Activated gamma-delta T cell treated with anti-CD3 and anti-CD28 coated beads, Interleukin-2, amount 50 U/mL, for 16 hours (primary cell): ENCODE results near the gene ADAMTSL1.

Experiments used
- DNase-seq: peaks from one replicate; pipeline ENCODE4 v3.0.0-alpha.2; 2020; ENCODE audit warnings: low read depth

The ADAMTSL1 gene

GRCh38 chr9:18606281-18606680 lies 132.3 kb downstream of the ADAMTSL1 start:
- DNase-seq, result no peak

- no peak for DNase-seq
Observed at GRCh38 chr9:18606846-18607245, 132.9 kb downstream of the ADAMTSL1 start.

GRCh38 chr9:18608371-18608770 lies 134.4 kb downstream of the ADAMTSL1 start:
- no peak for DNase-seq

- DNase-seq, result no peak
Observed at GRCh38 chr9:18610956-18611355, 137.0 kb downstream of the ADAMTSL1 start.

GRCh38 chr9:18611971-18612370 lies 138.0 kb downstream of the ADAMTSL1 start:
- no peak for DNase-seq

GRCh38 chr9:18614116-18614515 lies 140.2 kb downstream of the ADAMTSL1 start:
- DNase-seq, result no peak

- no peak for DNase-seq
Observed at GRCh38 chr9:18614651-18615050, 140.7 kb downstream of the ADAMTSL1 start.

GRCh38 chr9:18616976-18617375 lies 143.0 kb downstream of the ADAMTSL1 start:
- DNase-seq, result no peak

- DNase-seq, result no peak
Observed at GRCh38 chr9:18617759-18618158, 143.8 kb downstream of the ADAMTSL1 start.

- DNase-seq, result no peak
Observed at GRCh38 chr9:18618862-18619261, 144.9 kb downstream of the ADAMTSL1 start.

GRCh38 chr9:18622186-18622836 lies 148.4 kb downstream of the ADAMTSL1 start:
- no peak for DNase-seq

- no peak for DNase-seq
Observed at GRCh38 chr9:18623221-18624079, 149.5 kb downstream of the ADAMTSL1 start.

GRCh38 chr9:18626046-18626698 lies 152.2 kb downstream of the ADAMTSL1 start:
- DNase-seq, result no peak

GRCh38 chr9:18629136-18629535 lies 155.2 kb downstream of the ADAMTSL1 start:
- no peak for DNase-seq

- no peak for DNase-seq
Observed at GRCh38 chr9:18632632-18633403, 158.9 kb downstream of the ADAMTSL1 start.

GRCh38 chr9:18636781-18637180 lies 162.8 kb downstream of the ADAMTSL1 start:
- no peak for DNase-seq

- no peak for DNase-seq
Observed at GRCh38 chr9:18638371-18639249, 164.7 kb downstream of the ADAMTSL1 start.

- DNase-seq, result no peak
Observed at GRCh38 chr9:18639911-18640310, 166.0 kb downstream of the ADAMTSL1 start.

GRCh38 chr9:18658804-18659705 lies 185.1 kb downstream of the ADAMTSL1 start:
- no peak for DNase-seq

GRCh38 chr9:18660001-18660400 lies 186.0 kb downstream of the ADAMTSL1 start:
- no peak for DNase-seq
